Cerebellar cortex (tissue), 1 donor: ENCODE results near the gene EME1.

Experiments used
- DNase-seq: peaks from one replicate; pipeline ENCODE4 v3.0.0-alpha.2; 2015; ENCODE audit warnings: low spot score

EME1 gene

DNA sequence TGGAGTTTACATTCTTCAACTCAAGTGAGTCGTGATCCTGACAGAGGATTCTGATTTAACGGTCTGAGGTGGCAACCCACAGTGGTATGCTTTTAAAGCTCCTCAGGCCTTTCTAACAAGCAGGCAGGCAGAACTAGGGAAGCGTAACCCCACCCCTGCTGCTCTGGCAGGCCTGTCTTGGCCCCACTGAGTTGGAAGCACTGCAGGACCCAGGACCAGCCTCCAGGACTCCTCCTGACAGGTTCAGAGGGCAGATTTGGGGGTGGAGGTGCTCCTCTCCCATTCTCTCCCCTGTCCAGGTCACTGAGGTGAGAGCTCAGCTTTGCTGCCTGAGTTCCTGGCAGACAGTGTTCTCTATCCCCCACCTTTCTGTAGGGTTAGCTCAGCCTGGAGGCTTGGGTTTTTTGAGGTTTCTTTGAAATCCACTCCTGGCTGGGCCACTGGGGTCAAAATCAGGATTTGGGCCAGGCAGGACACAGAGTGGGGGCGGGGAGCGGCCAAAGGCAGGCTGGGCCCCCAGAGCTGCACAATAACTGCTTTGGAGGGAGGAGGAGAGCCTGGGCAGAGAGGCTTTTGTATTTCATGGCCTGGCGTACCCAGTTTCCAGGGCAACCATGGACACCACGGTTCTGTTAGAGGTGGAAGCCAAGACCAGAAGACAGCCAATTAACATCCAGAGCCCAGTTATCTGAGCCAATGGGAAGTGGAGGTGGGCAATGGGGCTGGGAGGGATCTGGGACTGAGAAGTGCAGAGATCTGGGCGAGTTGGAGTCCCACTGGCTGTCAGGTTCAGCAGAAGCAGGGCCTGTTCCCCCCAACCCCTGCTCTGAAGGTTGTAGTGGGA is 9.6 kb upstream of the EME1 start:
- peak; percentile 79 for DNase-seq

DNA sequence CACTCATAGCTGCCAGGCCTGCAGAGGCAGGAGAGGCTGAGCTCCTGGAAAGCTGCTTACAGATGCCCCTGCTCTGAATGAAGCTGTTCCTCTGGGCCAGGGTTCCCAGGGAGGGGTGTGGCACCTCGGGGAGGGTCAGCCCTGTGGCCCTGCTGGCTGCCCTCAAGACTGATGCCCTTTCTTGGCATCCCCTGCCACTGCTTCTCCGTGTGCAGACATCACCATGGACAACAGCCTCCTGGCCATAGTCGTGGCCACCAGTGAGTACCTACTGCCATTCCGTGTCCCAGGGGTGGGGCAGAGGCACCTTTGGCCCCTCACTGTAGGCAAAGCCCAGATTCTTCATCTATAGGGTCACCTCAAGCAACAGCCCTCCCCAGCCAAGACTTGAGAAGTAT is 9.0 kb upstream of the EME1 start:
- no peak for DNase-seq

DNA sequence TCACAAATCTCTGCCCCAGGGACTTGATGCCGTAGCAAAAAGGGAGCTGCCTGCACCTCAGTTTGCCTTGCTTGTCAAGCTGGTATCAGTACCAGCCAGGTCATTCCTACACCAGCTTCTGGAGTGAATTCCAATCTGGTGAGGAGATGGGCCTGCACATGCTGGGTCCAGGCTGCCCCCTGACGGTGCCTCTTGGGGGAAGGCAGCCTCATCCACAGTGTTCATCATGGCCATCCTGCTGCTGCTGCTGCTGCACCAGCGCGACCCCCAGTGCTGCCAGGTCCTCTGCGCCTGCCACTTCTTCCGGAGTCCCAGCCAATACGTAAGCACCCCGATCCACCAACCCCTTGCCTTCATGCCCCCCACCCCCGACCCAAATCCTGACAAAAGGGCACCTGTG is 8.3 kb upstream of the EME1 start:
- no peak for DNase-seq

DNA sequence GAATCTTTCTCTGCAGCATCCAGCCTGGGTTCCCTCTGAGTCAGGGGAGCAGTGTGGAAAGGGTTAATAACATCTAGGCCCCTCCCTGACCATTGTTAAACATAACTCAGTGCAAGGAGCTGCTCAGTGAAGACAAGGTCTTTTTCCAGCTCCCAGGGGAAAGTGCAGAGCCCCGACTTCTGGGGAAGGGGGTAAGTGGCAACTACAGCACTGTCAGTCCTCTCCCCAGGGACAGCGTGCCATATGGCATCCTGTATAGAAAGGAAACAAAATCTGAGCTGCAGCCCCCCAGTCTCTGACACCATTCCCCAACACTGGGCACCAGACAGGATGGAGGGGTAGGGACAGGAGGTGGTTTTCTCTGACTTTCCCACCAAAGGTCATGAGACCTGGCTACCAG is 7.9 kb upstream of the EME1 start:
- no peak for DNase-seq

DNA sequence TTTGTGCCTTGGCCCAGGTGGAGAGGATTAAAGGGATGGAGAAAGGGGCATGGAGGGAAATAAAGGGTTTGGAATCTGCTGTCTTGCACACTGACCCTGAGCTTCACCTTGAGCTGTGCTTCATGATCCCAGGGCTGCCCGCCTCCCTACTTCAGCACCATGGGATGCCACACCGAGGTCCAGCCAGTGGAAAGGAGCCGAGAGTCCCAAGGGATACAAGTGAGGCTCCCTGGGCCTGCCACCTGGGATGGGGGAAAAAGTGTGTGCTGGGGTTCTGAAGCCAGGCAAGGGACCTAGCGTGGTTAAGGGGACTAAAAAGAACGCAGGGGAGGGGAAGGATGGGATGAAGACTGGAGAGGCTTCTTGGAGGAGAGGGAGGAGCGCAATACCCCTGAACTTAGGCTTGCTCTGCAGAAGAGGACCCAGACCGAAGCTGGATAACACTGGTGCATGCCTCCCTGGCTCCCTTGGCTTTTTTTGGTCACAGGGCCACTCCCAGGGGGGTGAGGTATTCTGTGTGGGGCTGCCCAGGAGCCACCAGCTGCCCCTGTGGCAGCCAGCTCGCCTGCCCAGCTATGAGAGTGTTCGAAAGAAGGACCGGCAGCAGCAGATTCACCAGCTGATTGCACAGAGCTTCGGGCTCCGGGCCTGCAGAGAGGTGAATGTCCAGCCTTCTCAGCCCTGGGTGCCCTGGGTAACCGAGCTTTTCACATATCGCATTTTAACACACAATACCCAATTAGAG is 7.2 kb upstream of the EME1 start:
- no peak for DNase-seq

DNA sequence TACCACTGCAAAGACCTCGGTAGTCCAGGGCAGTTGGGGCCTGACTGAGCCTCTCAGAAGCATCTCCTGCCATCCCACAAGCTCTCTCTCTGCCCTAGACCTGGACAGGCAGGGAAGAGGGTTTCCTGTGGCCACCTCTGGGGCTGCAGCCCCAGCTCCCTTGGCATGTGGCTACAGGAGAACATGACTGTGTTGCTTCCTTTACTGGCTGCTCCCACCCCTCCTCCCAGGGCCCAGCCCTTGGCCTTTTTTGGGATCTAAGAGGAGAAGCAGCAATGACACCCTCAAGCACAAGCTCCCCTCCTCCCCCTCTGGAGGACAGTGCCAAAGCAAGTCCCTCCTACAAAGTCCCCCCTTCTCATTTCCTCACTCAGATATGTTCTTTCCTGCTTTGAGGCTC is 5.6 kb upstream of the EME1 start:
- no peak for DNase-seq

DNA sequence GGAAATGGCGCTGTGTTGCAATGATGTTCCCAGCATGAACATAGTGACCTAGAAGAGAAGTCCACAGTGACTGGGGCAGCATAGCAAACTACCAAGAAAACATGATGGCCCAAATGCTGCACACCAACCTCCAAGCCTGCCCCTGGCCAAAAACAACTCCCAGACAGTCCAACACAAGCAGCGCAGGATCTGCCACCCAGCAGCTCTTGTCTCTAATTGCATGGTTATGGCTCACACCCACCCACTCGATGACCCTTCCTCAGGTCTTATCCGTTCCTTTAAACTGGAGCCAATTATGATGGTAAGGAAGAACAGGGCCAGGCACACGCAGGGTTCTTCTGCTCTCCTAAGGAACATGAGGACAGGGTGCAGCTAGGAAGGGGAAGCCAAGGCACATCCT is 3.0 kb upstream of the EME1 start:
- no peak for DNase-seq

DNA sequence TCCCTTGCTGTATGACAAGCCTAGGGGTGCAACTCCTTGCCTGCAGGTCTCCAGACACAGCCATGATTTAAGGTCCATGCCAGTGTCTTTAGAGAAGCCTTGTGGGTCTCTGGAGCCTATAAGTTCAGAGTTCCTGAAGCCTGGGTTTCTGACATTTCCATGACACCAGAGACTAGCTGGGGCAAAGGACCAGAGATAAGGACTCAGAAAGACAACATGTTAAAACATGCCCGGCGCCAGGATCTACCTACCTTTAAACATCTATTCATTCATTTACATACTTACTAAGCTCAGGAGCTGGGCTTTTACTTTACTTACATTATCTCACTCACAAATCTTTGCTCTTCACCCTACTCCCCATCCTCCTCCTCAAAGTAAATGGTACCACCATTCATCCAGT is 1.5 kb upstream of the EME1 start:
- DNase-seq: no peak

DNA sequence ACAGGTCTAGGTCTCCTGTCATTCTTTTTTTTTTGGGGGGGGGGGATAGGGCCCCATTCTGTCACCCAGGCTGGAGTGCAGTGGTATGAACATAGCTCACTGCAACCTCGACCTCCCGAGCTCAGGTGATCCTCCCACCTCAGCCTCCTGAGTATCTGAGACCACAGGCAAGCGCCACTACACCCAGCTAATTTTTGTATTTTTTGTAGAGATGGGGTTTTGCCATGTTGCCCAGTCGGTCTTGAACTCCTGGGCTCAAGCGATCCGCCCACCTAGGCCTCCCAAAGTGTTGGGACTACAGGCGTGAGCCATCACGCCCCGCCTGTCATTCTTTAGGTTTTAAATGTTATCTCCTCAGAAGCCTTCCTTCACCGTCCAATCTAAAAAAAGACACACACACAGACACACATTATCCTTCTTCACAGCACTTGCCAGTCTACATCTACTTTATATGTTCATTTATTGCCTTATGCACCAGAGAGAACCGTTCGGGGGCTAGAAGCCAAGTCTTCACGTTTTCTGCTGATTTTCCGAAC is 739 bp upstream of the EME1 start:
- DNase-seq: no peak

DNA sequence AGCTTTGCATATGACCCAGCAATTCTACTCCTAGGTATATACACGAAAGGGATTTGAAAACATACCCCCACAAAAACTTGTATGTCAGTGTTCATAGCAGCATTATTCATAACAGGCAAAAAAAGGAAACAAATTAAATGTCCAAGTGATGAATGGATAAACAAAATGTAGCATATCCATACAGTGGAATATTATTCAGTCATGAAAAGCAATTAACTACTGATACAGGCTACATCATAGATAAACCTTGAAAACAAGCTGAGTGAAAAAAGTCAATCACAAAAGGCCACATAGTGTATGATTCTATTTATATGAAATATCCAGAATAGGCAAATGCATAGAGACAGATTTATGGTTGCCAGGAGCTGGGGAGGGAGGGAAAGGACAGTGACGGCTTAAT is 676 bp downstream of the EME1 start:
- DNase-seq: no peak

DNA sequence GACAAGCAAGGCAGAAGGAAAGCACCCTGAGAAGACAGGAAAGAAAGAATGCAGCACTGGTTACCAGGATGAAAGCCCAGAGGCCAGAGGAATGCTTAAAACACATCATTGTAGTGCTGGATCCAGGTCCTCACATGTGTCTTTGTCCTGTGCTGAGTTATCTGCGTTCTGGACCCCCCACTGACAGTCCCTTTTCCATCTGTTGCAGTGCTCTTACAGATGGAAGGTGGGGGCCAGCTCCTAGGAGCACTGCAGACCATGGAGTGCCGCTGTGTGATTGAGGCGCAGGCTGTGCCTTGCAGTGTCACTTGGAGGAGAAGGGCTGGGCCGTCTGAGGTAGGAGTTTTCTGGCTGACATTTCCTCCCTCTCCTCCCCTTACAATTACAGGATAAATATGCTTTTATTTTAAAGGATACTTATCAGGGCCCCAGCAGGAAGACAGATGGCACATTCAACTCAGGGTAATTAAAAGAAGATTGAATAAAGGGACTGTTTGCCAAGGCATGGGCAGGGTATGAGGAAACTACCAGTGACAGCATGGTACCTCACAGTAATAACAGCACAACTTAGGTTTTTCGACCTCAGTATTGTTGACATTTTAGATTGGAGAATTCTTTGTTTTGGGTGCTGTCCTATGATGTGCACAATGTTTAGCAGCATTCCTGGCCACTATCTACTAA is 3.0 kb downstream of the EME1 start:
- no peak for DNase-seq

DNA sequence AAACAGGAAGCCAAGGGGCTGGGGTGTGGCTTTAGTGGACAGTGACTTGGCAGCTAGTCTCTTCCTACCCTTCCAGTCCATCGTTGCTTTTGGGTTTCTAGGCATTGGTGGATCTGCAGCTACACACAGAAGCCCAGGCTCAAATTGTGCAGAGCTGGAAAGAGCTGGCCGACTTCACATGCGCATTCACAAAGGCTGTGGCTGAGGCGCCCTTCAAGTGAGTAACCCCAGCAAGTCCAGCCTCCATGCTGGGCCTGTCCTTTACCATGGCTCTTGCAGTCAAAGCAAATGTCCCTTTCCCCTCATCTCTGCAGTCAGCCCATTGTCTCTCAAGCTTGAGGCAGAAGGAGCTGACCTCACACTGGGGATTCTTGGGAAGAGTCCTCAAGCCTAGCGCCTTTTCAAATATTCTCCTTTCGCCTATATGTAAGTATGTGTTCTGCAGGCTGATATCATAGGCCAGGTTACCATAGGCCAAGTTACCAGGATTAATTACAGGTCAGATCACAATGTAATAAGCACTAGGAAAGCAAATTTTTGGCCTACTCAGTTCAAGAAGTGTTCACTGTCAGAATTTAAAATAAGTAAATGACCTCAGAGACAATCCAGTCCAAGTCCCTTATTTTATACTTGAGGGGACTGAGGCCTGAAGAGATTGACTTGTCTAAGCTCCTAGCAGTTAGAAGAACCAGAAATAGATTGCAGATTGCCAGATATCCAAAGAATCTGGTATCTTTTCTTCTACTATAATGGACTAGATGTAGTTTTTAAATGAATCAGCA is 6.5 kb downstream of the EME1 start:
- DNase-seq: no peak

DNA sequence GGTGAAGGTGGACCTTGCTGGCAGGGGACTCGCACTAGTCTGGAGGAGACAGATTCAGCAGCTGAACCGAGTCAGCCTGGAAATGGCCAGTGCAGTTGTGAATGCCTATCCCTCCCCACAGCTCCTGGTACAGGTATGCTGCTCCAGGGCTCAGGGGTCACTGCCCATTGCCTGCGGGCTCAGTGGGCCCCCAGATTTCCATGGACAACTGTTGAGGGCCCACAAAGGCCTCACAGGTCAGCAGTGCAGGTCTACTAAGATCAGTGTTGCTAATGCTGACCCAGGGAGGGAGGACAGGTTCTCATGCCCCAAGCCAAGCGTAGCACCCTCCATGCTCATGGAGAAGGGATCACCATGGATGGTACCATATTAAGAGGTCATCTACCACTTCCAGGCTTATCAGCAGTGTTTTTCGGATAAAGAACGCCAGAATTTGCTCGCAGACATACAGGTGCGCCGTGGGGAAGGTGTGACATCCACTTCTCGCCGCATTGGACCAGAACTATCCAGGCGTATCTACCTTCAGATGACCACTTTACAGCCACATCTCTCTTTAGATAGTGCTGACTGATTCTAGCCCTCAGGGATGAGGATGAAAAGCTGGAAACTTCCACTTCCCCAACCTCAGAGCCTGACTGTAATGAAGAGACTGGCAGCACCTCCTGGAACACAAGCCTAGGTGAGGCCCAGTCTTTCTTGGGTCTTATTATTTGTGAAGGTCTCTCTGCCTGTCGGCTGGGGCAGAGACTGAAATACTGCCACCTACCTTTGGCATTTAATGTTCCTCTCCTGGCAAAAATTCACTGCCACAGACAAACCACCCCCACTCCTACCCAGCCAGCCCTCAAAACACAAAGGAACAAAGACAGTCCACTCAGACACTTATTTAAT is 7.6 kb downstream of the EME1 start:
- DNase-seq: no peak

DNA sequence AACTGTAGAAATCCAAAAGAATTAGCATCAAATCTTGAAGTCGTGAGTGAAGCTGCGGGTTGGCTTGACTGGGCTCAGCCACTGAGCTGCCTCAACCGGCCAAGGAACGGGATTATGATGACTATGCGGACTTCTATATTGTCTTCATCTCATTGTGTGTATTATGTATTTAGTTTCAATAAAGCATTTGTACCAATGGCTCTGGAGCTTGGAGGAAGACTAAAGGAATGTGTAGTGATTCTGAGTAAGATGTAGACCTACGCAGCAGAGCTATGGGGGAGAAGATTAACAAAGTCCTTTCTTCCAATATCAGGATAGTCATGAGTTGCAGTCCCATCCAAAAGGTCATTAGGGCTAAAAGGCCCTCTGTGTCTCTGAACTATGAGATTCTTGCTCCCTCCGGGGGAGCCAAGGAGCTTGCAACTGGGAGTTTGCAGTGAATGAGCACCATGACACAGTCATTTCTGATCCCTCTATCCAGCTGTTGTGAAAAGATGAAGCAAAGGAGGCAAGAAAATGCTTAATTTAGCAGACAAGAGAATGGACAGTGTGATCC is 8.3 kb downstream of the EME1 start:
- DNase-seq: no peak

DNA sequence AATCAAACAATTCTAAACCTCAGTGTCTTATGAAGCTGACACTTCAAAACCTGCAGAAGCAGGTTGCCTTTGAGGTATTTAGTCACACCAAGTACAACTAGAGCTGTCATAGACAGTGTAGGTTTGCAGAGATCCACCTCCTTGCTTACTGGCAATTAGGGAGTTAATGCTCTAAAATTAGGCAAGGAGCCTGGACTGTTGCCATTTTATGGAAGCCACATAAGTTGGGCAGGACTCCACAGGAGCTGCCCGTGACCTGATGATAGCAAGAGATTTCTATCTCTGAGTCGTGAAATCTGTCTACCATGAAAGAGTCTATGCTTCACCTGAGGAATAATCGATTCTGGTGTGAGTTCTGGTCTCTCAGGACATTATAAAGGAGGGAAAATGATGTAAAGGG is 8.9 kb downstream of the EME1 start:
- DNase-seq: no peak

DNA sequence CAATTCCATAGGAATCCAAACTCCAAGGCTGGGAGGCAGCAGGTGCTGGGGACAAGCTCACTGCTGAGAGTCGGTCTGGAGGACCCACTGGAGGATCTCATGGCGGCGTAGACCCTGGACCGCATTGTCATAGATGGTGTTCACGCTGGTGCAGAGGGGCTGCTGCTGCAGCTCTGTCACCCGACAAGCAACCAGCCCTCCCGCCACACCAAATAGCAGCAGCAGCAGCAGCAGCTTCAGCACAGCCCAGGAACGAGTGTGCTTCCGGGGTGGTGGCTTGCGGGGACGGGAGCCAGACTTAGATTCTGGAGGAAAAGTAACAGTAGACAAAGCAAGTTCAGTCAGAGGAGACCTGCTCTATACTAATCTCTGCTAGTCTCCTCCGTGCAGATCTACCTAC is 9.9 kb downstream of the EME1 start:
- DNase-seq: no peak

DNA sequence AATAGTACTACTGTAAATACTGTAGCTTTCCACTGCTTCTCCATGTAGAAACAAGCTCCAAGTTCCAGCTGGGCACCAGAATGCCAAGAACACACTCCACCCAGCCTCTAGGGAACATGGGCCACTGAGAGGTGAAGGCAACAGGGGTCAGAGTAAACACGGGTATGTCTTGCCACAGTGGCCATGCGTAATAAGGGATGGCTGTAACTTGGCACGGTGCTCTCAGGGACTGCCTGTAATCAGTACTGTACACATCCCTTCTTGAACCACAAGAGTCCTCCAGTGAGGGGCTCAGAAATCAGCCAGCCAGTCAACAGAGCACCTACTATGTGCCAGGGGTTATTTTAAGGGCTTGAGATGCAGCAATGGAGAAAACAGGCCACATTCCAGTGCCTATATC is 13.5 kb downstream of the EME1 start:
- no peak for DNase-seq

DNA sequence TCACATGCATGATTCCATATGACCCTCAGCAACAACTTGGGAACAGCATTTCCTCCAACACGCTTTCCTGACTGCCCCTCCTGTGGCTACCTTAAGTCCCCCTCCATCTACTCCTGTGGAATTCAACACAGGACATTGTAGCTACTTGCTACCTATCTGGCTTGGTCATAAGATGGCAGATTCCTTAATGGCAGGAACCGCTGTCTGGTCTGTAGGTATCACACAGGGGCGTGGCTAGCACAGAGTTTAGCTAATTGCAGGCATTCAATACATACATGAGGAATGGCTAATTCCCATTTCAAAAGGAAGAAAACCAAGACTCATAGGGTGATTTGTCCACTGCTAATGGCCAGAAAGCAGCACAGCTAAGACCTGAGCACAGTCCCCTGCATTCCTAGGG is 15.7 kb downstream of the EME1 start:
- DNase-seq: no peak

DNA sequence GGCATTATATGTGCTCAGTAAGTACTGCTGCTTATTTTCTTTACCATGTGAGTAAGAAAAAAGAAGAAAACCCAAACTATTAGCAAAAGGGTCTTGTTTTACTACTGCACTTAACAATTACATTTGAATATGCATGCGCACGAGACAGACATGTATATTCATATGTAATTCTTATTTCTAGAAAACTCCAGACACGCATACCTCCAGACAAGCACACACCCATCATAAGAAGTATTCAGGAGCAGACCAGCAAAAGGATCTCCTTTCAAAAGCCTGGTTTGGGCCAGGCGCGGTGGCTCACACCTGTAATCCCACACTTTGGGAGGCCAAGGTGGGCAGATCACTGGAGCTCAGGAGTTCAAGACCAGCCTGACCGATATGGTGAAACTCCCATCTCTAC is 16.5 kb downstream of the EME1 start:
- DNase-seq: no peak

DNA sequence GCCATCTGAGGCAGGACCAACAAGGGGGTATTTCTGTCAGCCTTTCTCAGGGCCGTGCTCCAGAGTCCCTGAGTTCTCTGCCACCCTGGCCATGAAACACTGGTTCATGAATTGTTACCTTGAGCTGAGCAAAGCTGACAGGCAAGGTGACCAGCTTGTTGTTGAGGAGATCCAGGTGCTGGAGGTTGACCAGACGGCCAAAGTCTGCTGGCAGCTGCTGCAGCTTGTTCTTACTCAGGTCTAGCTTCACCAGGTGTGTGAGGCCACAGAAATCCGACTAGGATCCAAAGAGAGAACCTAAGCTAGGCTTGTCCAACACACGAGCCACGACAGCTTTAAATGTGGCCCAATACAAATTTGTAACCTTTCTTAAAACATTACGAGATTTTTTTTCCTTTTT is 19.6 kb downstream of the EME1 start:
- no peak for DNase-seq

DNA sequence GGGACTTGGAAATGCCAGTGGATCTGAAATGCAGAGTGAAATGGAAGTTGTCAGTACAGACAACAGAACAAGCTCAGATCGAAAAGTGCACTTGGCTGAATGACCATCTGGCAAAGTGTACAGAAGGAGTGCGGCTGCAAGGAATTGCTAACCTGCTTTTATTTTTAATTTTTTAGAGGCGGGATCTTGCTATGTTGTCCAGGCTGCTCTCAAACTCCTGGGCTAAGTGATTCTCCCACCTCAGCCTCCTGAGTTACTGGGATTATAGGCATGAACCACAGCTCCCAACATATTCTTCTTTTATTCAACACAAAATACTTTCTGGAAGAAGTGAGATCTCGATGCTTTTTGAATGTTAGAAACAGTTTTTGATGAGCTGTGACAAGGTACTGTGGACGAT is 20.7 kb downstream of the EME1 start:
- DNase-seq: no peak
